Trophoblast cell (in vitro differentiated cells and primary cell): Measurements from ENCODE around the gene TWIST2.

ENCODE experiments used
- DNase-seq, 2 donors: peaks; one replicate each; pipeline ENCODE4 v3.0.0-alpha.2; 2016
- H2AFZ ChIP-seq: 2 replicates; pipeline ENCODE4 v1.6.1; 2013; ENCODE audit warnings: low read length, moderate library complexity, mild to moderate bottlenecking; ENCODE audit not compliant: insufficient read depth, poor library complexity
- H2AK5ac ChIP-seq: 2 replicates; pipeline ENCODE4 v1.6.1; 2013; ENCODE audit warnings: mild to moderate bottlenecking, low read length
- H2BK120ac ChIP-seq: 2 replicates; pipeline ENCODE4 v1.6.1; 2013; ENCODE audit warnings: low read length, mild to moderate bottlenecking, moderate library complexity; ENCODE audit not compliant: insufficient read depth, poor library complexity
- H2BK12ac ChIP-seq: 2 replicates; pipeline ENCODE4 v1.6.1; 2013; ENCODE audit warnings: mild to moderate bottlenecking, low read length, moderate library complexity
- H2BK5ac ChIP-seq: 2 replicates; pipeline ENCODE4 v1.6.1; 2013; ENCODE audit warnings: low read length, low read depth, moderate library complexity, mild to moderate bottlenecking; ENCODE audit not compliant: poor library complexity
- H3K14ac ChIP-seq: 2 replicates; pipeline ENCODE4 v1.6.1; 2013; ENCODE audit warnings: mild to moderate bottlenecking, low read length
- H3K18ac ChIP-seq: 2 replicates; pipeline ENCODE4 v1.6.1; 2013; ENCODE audit warnings: mild to moderate bottlenecking, low read length
- H3K23ac ChIP-seq: 2 replicates; pipeline ENCODE4 v1.6.1; 2013; ENCODE audit warnings: low read length
- H3K27ac ChIP-seq: 2 replicates; pipeline ENCODE4 v1.5.1; 2013; ENCODE audit warnings: low read depth, mild to moderate bottlenecking, inconsistent platforms, low read length, moderate library complexity
- H3K27me3 ChIP-seq: 2 replicates; pipeline ENCODE4 v1.6.1; 2013; ENCODE audit warnings: inconsistent platforms, mild to moderate bottlenecking, low read length, moderate library complexity; ENCODE audit not compliant: insufficient read depth
- H3K36me3 ChIP-seq, 2 experiments: 1 replicate in 1 of 2; 2 replicates in 1 of 2; pipeline ENCODE4 v1.6.1; 2013; ENCODE audit warnings: low read length in 2 of 2, mild to moderate bottlenecking in 2 of 2, moderate library complexity in 1 of 2; ENCODE audit not compliant: insufficient read depth in 2 of 2, control insufficient read depth in 1 of 2
- H3K4ac ChIP-seq: 2 replicates; pipeline ENCODE4 v1.6.1; 2013; ENCODE audit warnings: low read depth, mild to moderate bottlenecking, low read length, moderate library complexity
- H3K4me1 ChIP-seq, 2 experiments: 1 replicate in 1 of 2; 2 replicates in 1 of 2; pipeline ENCODE4 v1.6.1; 2013; ENCODE audit warnings: low read length in 2 of 2, mild to moderate bottlenecking in 2 of 2, moderate library complexity in 1 of 2; ENCODE audit not compliant: insufficient read depth in 2 of 2, control insufficient read depth in 1 of 2
- H3K4me2 ChIP-seq: 2 replicates; pipeline ENCODE4 v1.6.1; 2013; ENCODE audit warnings: inconsistent platforms, mild to moderate bottlenecking, low read length, moderate library complexity
- H3K4me3 ChIP-seq: 2 replicates; pipeline ENCODE4 v1.5.1; 2013; ENCODE audit warnings: mild to moderate bottlenecking, low read depth, low read length, inconsistent platforms
- H3K79me1 ChIP-seq: one replicate; pipeline ENCODE4 v1.6.1; 2013; ENCODE audit warnings: low read length
- H3K79me2 ChIP-seq: 2 replicates; pipeline ENCODE4 v1.6.1; 2013; ENCODE audit warnings: low read length, mild to moderate bottlenecking; ENCODE audit not compliant: control insufficient read depth, insufficient read depth, poor library complexity
- H3K9ac ChIP-seq: 2 replicates; pipeline ENCODE4 v1.6.1; 2013; ENCODE audit warnings: mild to moderate bottlenecking, low read length
- H3K9me3 ChIP-seq: 2 replicates; pipeline ENCODE4 v1.6.1; 2013; ENCODE audit warnings: low read depth, mild to moderate bottlenecking, control low read depth, inconsistent platforms, low read length; ENCODE audit not compliant: insufficient read depth
- H4K12ac ChIP-seq: 2 replicates; pipeline ENCODE4 v1.6.1; 2013; ENCODE audit warnings: low read depth, mild to moderate bottlenecking, low read length, moderate library complexity
- H4K8ac ChIP-seq: 2 replicates; pipeline ENCODE4 v1.6.1; 2013; ENCODE audit warnings: low read depth, mild to moderate bottlenecking, low read length, moderate library complexity
- H4K91ac ChIP-seq: one replicate; pipeline ENCODE4 v1.6.1; 2013; ENCODE audit warnings: low read depth, mild to moderate bottlenecking, low read length, moderate library complexity
- WGBS: extraction: QIAGEN DNeasy Blood & Tissue Kit; methylation state at CpG from one replicate; pipeline ENCODE4 v1.1.7; 2013; ENCODE audit warnings: missing lambda C conversion rate; ENCODE audit not compliant: insufficient read length, insufficient coverage; ENCODE audit errors: extremely low coverage; 5-methylcytosine and 5-hydroxymethylcytosine counted together

Gene TWIST2

DNA sequence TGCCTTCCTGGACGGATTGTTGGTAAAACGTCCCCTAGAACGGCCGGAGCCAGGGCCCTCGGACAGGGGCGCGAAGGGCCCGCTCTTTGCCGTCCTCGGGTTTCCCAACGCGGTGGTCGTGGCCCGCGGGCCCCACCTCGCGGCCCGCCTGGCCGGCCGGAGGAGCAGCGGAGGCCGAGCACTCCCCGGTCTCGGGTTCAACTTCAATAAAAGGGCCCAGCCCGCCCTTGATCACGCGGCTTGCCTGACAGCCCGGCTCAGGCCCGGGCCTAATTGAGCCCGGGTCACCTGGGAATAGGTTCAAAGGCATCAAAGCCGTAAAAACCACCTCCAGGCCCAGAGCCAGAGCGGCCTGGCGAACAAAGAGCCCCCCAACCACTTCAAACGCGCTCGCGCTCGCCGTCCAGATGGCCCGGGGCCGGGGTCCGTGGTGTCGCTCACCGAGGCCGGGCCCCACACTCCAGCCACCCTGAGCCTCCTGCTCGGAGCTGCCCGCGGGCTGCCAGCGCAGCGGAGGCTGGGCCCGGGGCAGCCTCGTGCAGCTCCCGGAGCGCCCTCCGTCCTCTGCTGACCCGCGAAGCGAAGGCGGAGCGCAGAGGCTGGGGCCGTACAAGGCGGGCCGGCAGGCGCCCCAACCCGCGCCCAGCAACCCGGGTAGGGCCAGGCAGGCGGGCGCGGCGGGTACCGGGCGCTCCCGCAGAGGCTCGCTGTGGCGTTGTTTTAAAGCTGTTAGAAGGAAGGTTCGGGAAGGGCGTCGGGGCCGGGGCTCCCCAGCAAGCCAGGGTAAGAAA is 1.1 kb upstream of the TWIST2 start:
- H3K9ac ChIP-seq: no peak overlapping the region
- no peak for DNase-seq
- no peak overlapping the region for H2BK120ac ChIP-seq
- peaks cover 44% of the 10 kb centered on the region for H3K27me3 ChIP-seq
- H3K18ac ChIP-seq: no peak overlapping the region
- no peak overlapping the region for H3K27ac ChIP-seq
- no peaks in the 10 kb centered on the region for H3K79me1 ChIP-seq
- no peaks in the 10 kb centered on the region for H3K79me2 ChIP-seq
- H3K4me1 ChIP-seq: peaks cover 12 to 16% of the 10 kb centered on the region in 2 experiments
- H4K91ac ChIP-seq: no peak overlapping the region
- peaks cover 2% of the 10 kb centered on the region for H3K9me3 ChIP-seq
- peak overlapping the region; percentile 67 for H3K4me2 ChIP-seq
- H3K4ac ChIP-seq: no peak overlapping the region
- no peak overlapping the region for H3K23ac ChIP-seq
- WGBS: no CpG with 5 or more reads among the region's 80 CpGs
- no peak overlapping the region for H2AK5ac ChIP-seq
- H3K36me3 ChIP-seq: no peaks in the 10 kb centered on the region
- no peak overlapping the region for H3K4me3 ChIP-seq
- H4K12ac ChIP-seq: no peak overlapping the region
- no peak overlapping the region for H2AFZ ChIP-seq
- no peak overlapping the region for H3K14ac ChIP-seq
- no peak overlapping the region for H2BK12ac ChIP-seq
- H4K8ac ChIP-seq: no peak overlapping the region
- no peak overlapping the region for H2BK5ac ChIP-seq

DNA sequence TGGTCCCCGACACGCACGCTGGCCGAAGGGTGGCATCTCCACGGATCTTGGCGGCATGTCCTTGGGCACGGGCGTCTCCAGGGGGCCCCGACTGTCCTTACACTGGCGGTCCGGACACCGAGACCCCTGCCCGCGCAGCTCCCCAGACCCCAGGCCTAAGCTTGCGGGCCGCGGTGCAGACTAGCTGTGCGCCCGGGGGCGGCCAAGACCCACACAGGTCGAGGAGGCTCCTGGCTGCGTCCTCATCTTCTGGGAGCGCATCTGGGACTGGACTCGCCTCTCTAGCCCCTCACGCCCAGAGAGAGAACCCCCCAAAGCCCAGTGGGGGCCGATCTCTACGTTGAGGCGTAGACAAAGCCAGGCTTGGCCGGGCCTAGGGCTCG is 475 bp upstream of the TWIST2 start:
- Histone ChIP-seq H3K4me2 (peak overlapping the region; percentile 67), H3K4me1 (peaks cover 10 to 13% of the 10 kb centered on the region in 2 experiments), H3K4me3 (no peak overlapping the region), H3K79me1 (no peaks in the 10 kb centered on the region), H2BK120ac (no peak overlapping the region), H4K12ac (no peak overlapping the region), H3K23ac (no peak overlapping the region), H3K36me3 (no peaks in the 10 kb centered on the region), H2BK12ac (no peak overlapping the region), H3K4ac (no peak overlapping the region), H3K14ac (no peak overlapping the region), H3K9me3 (peaks cover 2% of the 10 kb centered on the region), H2BK5ac (no peak overlapping the region), H3K9ac (no peak overlapping the region), H3K18ac (no peak overlapping the region), H4K91ac (no peak overlapping the region), H4K8ac (no peak overlapping the region), H2AFZ (no peak overlapping the region), H3K27ac (no peak overlapping the region), H3K27me3 (peaks cover 44% of the 10 kb centered on the region), H3K79me2 (no peaks in the 10 kb centered on the region), H2AK5ac (no peak overlapping the region)
- no CpG with 5 or more reads among the region's 30 CpGs for WGBS
- no peak for DNase-seq

DNA sequence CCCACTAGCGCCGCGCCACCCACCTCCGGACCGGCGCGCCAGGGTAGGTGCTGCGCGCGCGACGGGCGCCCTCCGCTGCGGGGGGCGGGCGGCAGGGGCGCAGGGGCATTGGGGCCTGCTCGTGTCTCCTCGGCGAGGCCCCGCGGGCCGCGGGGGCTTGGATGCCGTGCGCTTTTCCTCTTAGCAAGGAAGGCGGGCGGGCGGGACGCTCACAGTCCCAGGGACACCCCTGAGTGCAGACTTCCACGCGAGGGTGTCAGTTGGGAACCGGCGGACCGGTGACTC is 748 bp downstream of the TWIST2 start:
- H4K91ac ChIP-seq: no peak overlapping the region
- no CpG with 5 or more reads among the region's 36 CpGs for WGBS
- H3K27me3 ChIP-seq: peaks cover 44% of the 10 kb centered on the region
- no peak overlapping the region for H2AFZ ChIP-seq
- no peak overlapping the region for H4K12ac ChIP-seq
- no peak overlapping the region for H3K18ac ChIP-seq
- H2BK120ac ChIP-seq: no peak overlapping the region
- peaks cover 10 to 13% of the 10 kb centered on the region in 2 experiments for H3K4me1 ChIP-seq
- no peaks in the 10 kb centered on the region for H3K36me3 ChIP-seq
- no peaks in the 10 kb centered on the region for H3K79me2 ChIP-seq
- no peak overlapping the region for H2AK5ac ChIP-seq
- no peak overlapping the region for H3K23ac ChIP-seq
- no peak for DNase-seq
- no peak overlapping the region for H2BK5ac ChIP-seq
- H3K9ac ChIP-seq: no peak overlapping the region
- peaks cover 2% of the 10 kb centered on the region for H3K9me3 ChIP-seq
- H3K27ac ChIP-seq: no peak overlapping the region
- H2BK12ac ChIP-seq: no peak overlapping the region
- H4K8ac ChIP-seq: no peak overlapping the region
- no peak overlapping the region for H3K14ac ChIP-seq
- H3K4ac ChIP-seq: no peak overlapping the region
- peak overlapping the region; percentile 59 for H3K4me3 ChIP-seq
- H3K4me2 ChIP-seq: peak overlapping the region; percentile 67
- H3K79me1 ChIP-seq: no peaks in the 10 kb centered on the region

DNA sequence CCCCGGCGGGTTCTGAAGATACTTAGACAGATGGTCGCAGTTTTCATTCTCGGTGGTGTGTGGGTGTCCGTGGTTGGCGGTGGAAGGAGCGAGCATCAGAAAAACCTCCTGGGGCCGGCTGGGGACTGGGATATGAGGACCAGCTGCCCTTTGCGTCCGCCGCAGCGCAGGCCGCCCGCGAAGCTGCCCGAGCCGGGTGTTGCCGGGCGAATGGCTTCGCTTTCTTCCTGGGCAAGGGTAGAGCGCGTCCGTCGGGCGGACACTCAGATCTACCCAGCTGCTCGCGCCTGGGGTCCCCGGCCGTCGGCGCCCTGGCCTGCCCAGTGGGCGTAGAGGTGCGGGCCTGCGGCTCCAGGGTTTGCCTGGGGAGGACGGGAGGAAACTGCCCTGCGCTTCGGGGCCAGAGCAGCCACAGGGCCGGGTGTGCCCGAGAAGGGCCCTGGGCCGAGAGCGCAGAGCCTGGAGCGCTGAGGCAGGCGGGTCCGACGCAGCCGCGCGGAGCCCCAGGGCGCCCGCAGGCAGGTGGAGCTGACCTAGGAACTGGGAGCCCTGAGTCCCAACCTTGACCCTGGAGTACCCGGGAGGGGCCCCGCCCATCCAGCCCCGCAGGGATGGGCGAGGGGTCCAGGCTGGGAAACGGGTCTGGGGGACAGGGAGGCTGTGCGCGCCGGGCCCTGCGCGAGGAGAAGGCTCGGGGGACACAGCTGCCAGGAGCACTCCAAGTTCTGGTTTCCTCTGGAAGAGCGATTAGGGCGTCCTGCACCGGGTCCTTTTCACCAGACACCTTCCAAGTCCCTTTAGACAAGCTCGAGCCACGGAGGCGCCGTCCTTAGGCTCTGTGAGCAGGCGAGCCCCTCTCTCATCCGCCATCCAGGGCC is 1.3 kb downstream of the TWIST2 start:
- H3K79me1 ChIP-seq: no peaks in the 10 kb centered on the region
- H3K36me3 ChIP-seq: no peaks in the 10 kb centered on the region
- no peak overlapping the region for H3K23ac ChIP-seq
- H2AFZ ChIP-seq: no peak overlapping the region
- H3K14ac ChIP-seq: no peak overlapping the region
- no peak overlapping the region for H3K9ac ChIP-seq
- no peak overlapping the region for H3K18ac ChIP-seq
- no peak overlapping the region for H2BK120ac ChIP-seq
- WGBS: no CpG with 5 or more reads among the region's 70 CpGs
- no peak overlapping the region for H3K4me3 ChIP-seq
- H4K8ac ChIP-seq: no peak overlapping the region
- peaks cover 2% of the 10 kb centered on the region for H3K9me3 ChIP-seq
- peak overlapping the region; percentile 2 for H3K4me2 ChIP-seq
- peak in 1 of 2 donors; percentile 6 for DNase-seq
- no peak overlapping the region for H2BK12ac ChIP-seq
- no peak overlapping the region for H2BK5ac ChIP-seq
- no peak overlapping the region for H4K12ac ChIP-seq
- H2AK5ac ChIP-seq: no peak overlapping the region
- H3K27me3 ChIP-seq: peaks cover 44% of the 10 kb centered on the region
- no peak overlapping the region for H3K27ac ChIP-seq
- H3K4me1 ChIP-seq: peaks cover 10 to 13% of the 10 kb centered on the region in 2 experiments
- H3K4ac ChIP-seq: no peak overlapping the region
- H4K91ac ChIP-seq: no peak overlapping the region
- H3K79me2 ChIP-seq: no peaks in the 10 kb centered on the region
